ENCODE results near the gene SHMT2.

The SHMT2 gene

GRCh38 chr12:57183939-57184725, 45.4 kb upstream of the SHMT2 start:
- no peaks in the 10 kb centered on the region for H3K9me3 ChIP-seq
- no peaks in the 10 kb centered on the region for H3K36me3 ChIP-seq
- H3K4me1 ChIP-seq: no peaks in the 10 kb centered on the region
- no peak for TF ChIP-seq CTCF (IDR thresholded peaks at IDR 0.05; ENCODE audit: low read depth, low read length)
- DNase-seq: no peak
- H3K4me3 ChIP-seq (ENCODE audit: low read depth, low read length): no peak overlapping the region
- H3K27me3 ChIP-seq: no peaks in the 10 kb centered on the region

- Histone ChIP-seq H3K36me3 (no peaks in the 10 kb centered on the region), H3K27me3 (no peaks in the 10 kb centered on the region), H3K4me3 (ENCODE audit: low read depth, low read length) (no peak overlapping the region), H3K9me3 (no peaks in the 10 kb centered on the region), H3K4me1 (no peaks in the 10 kb centered on the region)
- TF ChIP-seq CTCF (IDR thresholded peaks at IDR 0.05; ENCODE audit: low read depth, low read length): no peak
- DNase-seq: no peak
These were observed 44.1 kb upstream of the SHMT2 start for GRCh38 chr12:57185403-57185802.

GRCh38 chr12:57185906-57186508, 43.5 kb upstream of the SHMT2 start:
- Histone ChIP-seq H3K36me3 (no peaks in the 10 kb centered on the region), H3K9me3 (no peaks in the 10 kb centered on the region), H3K27me3 (no peaks in the 10 kb centered on the region), H3K4me1 (no peaks in the 10 kb centered on the region), H3K4me3 (ENCODE audit: low read depth, low read length) (no peak overlapping the region)
- TF ChIP-seq CTCF (IDR thresholded peaks at IDR 0.05; ENCODE audit: low read depth, low read length): no peak
- DNase-seq: no peak

DNA sequence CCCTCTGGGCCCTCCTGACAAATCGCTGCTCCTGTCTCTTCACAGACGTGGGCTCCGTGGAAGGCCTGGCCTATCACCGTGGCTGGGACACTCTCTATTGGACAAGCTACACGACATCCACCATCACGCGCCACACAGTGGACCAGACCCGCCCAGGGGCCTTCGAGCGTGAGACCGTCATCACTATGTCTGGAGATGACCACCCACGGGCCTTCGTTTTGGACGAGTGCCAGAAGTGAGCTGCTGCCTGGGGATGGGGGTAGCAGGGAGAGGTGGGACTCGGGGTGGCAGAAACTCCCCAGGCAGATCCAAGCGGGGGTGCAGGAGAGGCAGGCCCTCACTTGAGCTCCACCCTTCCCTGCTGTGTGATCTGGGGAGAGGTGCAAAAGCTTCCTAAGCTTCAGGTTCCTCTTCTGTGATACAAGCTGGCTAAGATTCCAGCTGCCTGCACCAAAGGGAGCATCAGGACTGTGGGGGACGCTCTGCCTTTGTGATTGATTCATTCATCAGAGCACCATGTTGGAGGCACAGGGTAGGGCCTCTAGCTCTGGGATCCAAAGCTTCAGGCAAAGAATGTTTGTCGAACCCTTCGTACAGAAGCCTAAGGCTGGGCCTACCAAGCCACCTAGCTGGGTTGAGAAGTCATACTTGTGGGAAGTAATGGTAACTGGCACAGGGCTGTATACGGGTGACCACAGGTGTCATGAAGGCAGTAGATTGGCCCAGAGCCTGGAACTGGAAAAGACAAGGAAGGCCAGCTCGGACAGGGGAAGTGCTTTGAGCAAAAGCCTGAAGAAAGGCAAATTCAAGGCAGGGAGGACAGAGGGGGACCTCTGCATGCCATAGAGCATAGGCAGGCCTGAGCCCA, 42.1 kb upstream of the SHMT2 start:
- no peaks in the 10 kb centered on the region for H3K4me1 ChIP-seq
- H3K4me3 ChIP-seq (ENCODE audit: low read depth, low read length): no peak overlapping the region
- H3K27me3 ChIP-seq: no peaks in the 10 kb centered on the region
- no peaks in the 10 kb centered on the region for H3K36me3 ChIP-seq
- TF ChIP-seq CTCF (IDR thresholded peaks at IDR 0.05; ENCODE audit: low read depth, low read length): no peak
- no peaks in the 10 kb centered on the region for H3K9me3 ChIP-seq
- DNase-seq: no peak

- Histone ChIP-seq H3K36me3 (no peaks in the 10 kb centered on the region), H3K9me3 (no peaks in the 10 kb centered on the region), H3K4me3 (ENCODE audit: low read depth, low read length) (no peak overlapping the region), H3K4me1 (no peaks in the 10 kb centered on the region), H3K27me3 (no peaks in the 10 kb centered on the region)
- no peak for TF ChIP-seq CTCF (IDR thresholded peaks at IDR 0.05; ENCODE audit: low read depth, low read length)
- no peak for DNase-seq
These were observed 41.5 kb upstream of the SHMT2 start for GRCh38 chr12:57188090-57188425.

Data from BE2C (cell line).